Lung (tissue), 12 donors: ENCODE measurements around the gene MRPL9. TPM values are rescaled to one million over a fixed set of nuclear protein-coding genes. Genes with fewer than 3 reads are reported as not detected.

Source experiments
- ATAC-seq: fragments of 200-7000 bp; cut with Tn5 transposase; one replicate; pipeline ENCODE4 v1.9.1; 2020; ENCODE audit warnings: moderate number of reproducible peaks; ENCODE audit not compliant: insufficient read depth, low FRiP score
- DNase-seq, 3 donors: peaks; one replicate each; pipeline ENCODE4 v3.0.0-alpha.2; 2013 to 2017
- H3K27ac ChIP-seq, 2 donors: one replicate each; pipeline ENCODE4 v1.5.1; 2013; ENCODE audit warnings: mild to moderate bottlenecking in 2 of 2, moderate library complexity in 2 of 2, control low read depth in 1 of 2, inconsistent platforms in 1 of 2, low read depth in 1 of 2, low read length in 1 of 2
- H3K27me3 ChIP-seq, 3 donors: one replicate each; pipeline ENCODE4 v1.5.1; 2013; ENCODE audit warnings: low read length in 2 of 3; ENCODE audit not compliant: control insufficient read depth in 3 of 3, insufficient read depth in 3 of 3
- H3K36me3 ChIP-seq, 4 donors: one replicate each; pipeline ENCODE4 v1.5.1; 2013; ENCODE audit warnings: low read length in 4 of 4, mild to moderate bottlenecking in 1 of 4, moderate library complexity in 1 of 4; ENCODE audit not compliant: control insufficient read depth in 4 of 4, insufficient read depth in 4 of 4
- H3K4me1 ChIP-seq, 5 donors: one replicate each; pipeline ENCODE4 v1.5.1; 2013; ENCODE audit warnings: low read length in 5 of 5, mild to moderate bottlenecking in 2 of 5, moderate library complexity in 1 of 5; ENCODE audit not compliant: control insufficient read depth in 5 of 5, insufficient read depth in 5 of 5
- H3K4me3 ChIP-seq: one replicate; pipeline ENCODE4 v1.5.1; 2013; ENCODE audit warnings: mild to moderate bottlenecking, control low read depth, moderate library complexity
- H3K9ac ChIP-seq, 2 donors: one replicate each; pipeline ENCODE4 v1.5.1; 2013; ENCODE audit warnings: low read length in 2 of 2, control low read depth in 1 of 2; ENCODE audit not compliant: insufficient read depth in 1 of 2
- H3K9me3 ChIP-seq, 4 donors: one replicate each; pipeline ENCODE4 v1.5.1; 2013; ENCODE audit warnings: low read length in 3 of 4, mild to moderate bottlenecking in 1 of 4, moderate library complexity in 1 of 4; ENCODE audit not compliant: control insufficient read depth in 4 of 4, insufficient read depth in 3 of 4
- WGBS, 2 donors: extraction: QIAGEN DNeasy Blood & Tissue Kit; methylation state at CpG; one replicate each; pipeline ENCODE4 v1.1.7; 2013; 5-methylcytosine and 5-hydroxymethylcytosine counted together
- polyA plus RNA-seq, 2 donors: library from polyadenylated mRNA; stranded (reverse); fragments of 200-250 nt; gene quantifications; one replicate each; pipeline ENCODE4 v1.2.1, GENCODE V29; 2013
- total RNA-seq, 2 donors: library from RNA; depleted of rRNA in 1 of 2; stranded (reverse); fragments of >200 nt in 1 of 2; gene quantifications; one replicate each; pipeline ENCODE4 v1.2.1, GENCODE V29; 2014 to 2021
- TF ChIP-seq, protein P1 (sequence below): IDR thresholded peaks from 2 replicates; pipeline ENCODE4 v1.5.1; 2012; ENCODE audit warnings: mild to moderate bottlenecking; ENCODE audit errors: control extremely low read depth, extremely low read depth
- donor health status: control.
- donor health status: control.
- donor health status: Bipolar disorder and iron deficiency.
- donor health status: healthy.
- donor health status: DM: yes; HTN: yes; CAD: no.

The MRPL9 gene
- total and polyA plus RNA-seq, 4 donors = 51.0 to 68.1 (median 55.6) TPM

DNA sequence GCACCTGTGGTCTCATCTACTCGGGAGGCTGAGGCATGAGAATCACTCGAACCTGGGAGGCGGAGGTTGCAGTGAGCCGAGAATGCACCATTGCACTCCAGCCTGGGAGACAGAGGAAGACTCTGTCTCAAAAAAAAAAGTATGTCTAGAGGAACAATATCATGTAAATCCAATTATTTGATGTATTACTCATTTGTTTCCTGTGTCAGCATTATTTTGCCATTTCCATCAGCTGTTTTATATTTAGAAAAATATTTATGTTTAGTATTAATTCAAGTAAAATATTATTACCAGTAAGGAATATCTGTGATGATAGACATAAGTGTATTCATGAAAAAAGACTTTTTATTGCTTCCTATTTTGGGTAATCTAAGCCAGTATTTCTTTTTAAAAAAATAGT, 14.0 kb upstream of the MRPL9 start:
- no peak overlapping the region for H3K9ac ChIP-seq
- no peak for DNase-seq
- H3K36me3 ChIP-seq = peaks cover 0 to 13% (median 5%) of the 10 kb centered on the region in 4 donors
- WGBS, 2 donors = 74 to 98% methylated on average over 4 of the region's 4 CpGs
- ATAC-seq = no peak
- H3K9me3 ChIP-seq = no peaks in the 10 kb centered on the region
- TF ChIP-seq, protein P1, sequence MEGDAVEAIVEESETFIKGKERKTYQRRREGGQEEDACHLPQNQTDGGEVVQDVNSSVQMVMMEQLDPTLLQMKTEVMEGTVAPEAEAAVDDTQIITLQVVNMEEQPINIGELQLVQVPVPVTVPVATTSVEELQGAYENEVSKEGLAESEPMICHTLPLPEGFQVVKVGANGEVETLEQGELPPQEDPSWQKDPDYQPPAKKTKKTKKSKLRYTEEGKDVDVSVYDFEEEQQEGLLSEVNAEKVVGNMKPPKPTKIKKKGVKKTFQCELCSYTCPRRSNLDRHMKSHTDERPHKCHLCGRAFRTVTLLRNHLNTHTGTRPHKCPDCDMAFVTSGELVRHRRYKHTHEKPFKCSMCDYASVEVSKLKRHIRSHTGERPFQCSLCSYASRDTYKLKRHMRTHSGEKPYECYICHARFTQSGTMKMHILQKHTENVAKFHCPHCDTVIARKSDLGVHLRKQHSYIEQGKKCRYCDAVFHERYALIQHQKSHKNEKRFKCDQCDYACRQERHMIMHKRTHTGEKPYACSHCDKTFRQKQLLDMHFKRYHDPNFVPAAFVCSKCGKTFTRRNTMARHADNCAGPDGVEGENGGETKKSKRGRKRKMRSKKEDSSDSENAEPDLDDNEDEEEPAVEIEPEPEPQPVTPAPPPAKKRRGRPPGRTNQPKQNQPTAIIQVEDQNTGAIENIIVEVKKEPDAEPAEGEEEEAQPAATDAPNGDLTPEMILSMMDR = no peak
- H3K4me3 ChIP-seq = no peak overlapping the region
- no peaks in the 10 kb centered on the region for H3K4me1 ChIP-seq
- no peak overlapping the region for H3K27ac ChIP-seq
- H3K27me3 ChIP-seq = no peaks in the 10 kb centered on the region

DNA sequence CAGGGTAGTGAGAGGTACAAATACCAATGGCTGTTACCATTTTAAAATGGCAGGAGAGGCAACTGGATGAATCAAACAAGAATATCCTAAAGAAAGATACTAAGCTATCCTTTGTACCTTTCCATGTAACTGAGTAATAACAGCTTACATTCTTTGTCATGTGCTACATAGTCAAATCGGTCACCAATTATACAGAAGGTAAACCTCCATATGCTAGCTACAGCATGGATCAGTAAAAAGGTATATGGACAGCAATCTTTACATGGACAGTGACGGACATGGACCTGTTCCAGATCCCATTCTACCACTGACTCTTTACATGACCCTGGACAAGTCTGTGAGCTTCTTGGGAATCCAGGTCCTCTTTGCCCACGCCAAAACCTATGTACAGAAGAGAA, 13.4 kb upstream of the MRPL9 start:
- no peak for ATAC-seq
- H3K9me3 ChIP-seq = no peaks in the 10 kb centered on the region
- no peaks in the 10 kb centered on the region for H3K4me1 ChIP-seq
- H3K4me3 ChIP-seq = no peak overlapping the region
- TF ChIP-seq, protein P1 = no peak
- 75 to 97% methylated on average over 3 of the region's 3 CpGs for WGBS, 2 donors
- H3K27ac ChIP-seq = no peak overlapping the region
- H3K27me3 ChIP-seq = no peaks in the 10 kb centered on the region
- H3K36me3 ChIP-seq = peaks cover 0 to 12% (median 5%) of the 10 kb centered on the region in 4 donors
- no peak overlapping the region for H3K9ac ChIP-seq
- DNase-seq = no peak

DNA sequence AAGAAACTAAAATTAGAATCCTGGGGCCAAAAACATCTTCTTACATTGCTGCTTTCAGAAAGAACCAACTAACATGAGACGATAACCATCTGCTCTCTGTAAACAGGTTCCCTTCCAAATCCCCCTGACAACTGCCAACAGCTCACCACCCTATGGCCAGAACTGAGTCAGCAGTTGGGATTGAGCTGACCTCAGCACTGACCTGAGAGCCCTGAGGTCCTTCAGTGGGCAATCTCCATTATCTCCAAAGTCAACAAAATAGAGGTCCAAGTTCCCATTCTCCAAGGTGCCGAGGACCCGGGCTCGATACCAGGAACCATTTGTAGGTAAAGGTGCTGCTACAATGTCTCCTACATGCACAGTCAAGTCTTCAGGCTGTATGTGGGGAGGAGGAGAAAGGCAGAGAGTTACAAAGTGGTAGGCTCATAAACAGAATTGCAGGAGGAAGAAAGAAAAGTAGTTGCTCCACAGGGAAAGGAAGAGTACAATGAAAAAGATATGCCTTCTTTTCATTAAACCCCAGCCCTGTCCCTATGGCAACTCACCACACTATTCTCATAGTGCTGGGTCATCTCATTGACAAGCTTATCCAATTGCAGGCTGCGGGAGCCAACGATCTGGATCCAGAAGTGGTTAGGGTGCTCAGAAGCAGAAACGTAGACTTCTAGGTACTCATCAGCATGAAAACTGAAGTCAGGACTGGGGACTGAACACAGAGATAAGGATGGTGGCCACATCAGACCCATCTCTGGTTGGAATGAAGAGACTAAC, 12.8 kb upstream of the MRPL9 start:
- Histone ChIP-seq H3K9me3 (no peaks in the 10 kb centered on the region), H3K27me3 (no peaks in the 10 kb centered on the region), H3K4me1 (no peaks in the 10 kb centered on the region), H3K36me3 (peaks cover 0 to 8% (median 4%) of the 10 kb centered on the region in 4 donors), H3K4me3 (no peak overlapping the region), H3K9ac (no peak overlapping the region), H3K27ac (no peak overlapping the region)
- 96 to 97% methylated on average over 7 of the region's 7 CpGs for WGBS, 2 donors
- DNase-seq = no peak
- TF ChIP-seq, protein P1 = no peak
- no peak for ATAC-seq
